ENCODE results near the gene IL17RA.

- TF ChIP-seq CTCF (conservative IDR thresholded peaks at IDR 0.05) (no peak; the same call in 1 of the 2 replicates), ZFX (IDR thresholded peaks at IDR 0.05) (no peak)
Observed at GRCh38 chr22:17119481-17120202, 34.8 kb downstream of the IL17RA start.

Measured in C4-2B (cell line).